Osteocyte (in vitro differentiated cells): ENCODE data around the gene CHMP4A. TPM values are rescaled to one million over a fixed set of nuclear protein-coding genes. Genes with fewer than 3 reads are reported as not detected.

Source experiments
- DNase-seq: peaks from one replicate; pipeline ENCODE4 v3.0.0; 2021; ENCODE audit warnings: mixed read lengths; ENCODE audit not compliant: unreplicated experiment; ENCODE audit errors: extremely low spot score
- H3K27ac Mint-ChIP-seq: one replicate; pipeline ENCODE4 v1.8.0; 2021; ENCODE audit warnings: mild to moderate bottlenecking, mixed read lengths; ENCODE audit not compliant: unreplicated experiment
- H3K27me3 Mint-ChIP-seq: one replicate; pipeline ENCODE4 v1.8.0; 2021; ENCODE audit warnings: mixed read lengths; ENCODE audit not compliant: unreplicated experiment
- H3K36me3 Mint-ChIP-seq: one replicate; pipeline ENCODE4 v1.8.0; 2021; ENCODE audit warnings: mixed read lengths; ENCODE audit not compliant: unreplicated experiment
- H3K4me1 Mint-ChIP-seq: one replicate; pipeline ENCODE4 v1.8.0; 2021; ENCODE audit warnings: mixed read lengths; ENCODE audit not compliant: unreplicated experiment
- H3K4me3 Mint-ChIP-seq: one replicate; pipeline ENCODE4 v1.8.0; 2021; ENCODE audit warnings: mild to moderate bottlenecking, moderate library complexity, mixed read lengths; ENCODE audit not compliant: unreplicated experiment
- H3K9me3 Mint-ChIP-seq: one replicate; pipeline ENCODE4 v1.8.0; 2021; ENCODE audit warnings: mixed read lengths; ENCODE audit not compliant: unreplicated experiment
- total RNA-seq: library from RNA; stranded (reverse); gene quantifications from 2 replicates; pipeline ENCODE4 v1.2.1, GENCODE V29; 2021
- TF ChIP-seq, protein P1 (sequence below): fragments of 200-600 bp; sonication (generic); IDR thresholded peaks from 2 replicates; pipeline ENCODE4 v1.5.0; 2021; ENCODE audit warnings: antibody characterized with exemption, mild to moderate bottlenecking, moderate library complexity

CHMP4A gene
- total RNA-seq, 1 donor from 2014 or later: 38.1 TPM

DNA sequence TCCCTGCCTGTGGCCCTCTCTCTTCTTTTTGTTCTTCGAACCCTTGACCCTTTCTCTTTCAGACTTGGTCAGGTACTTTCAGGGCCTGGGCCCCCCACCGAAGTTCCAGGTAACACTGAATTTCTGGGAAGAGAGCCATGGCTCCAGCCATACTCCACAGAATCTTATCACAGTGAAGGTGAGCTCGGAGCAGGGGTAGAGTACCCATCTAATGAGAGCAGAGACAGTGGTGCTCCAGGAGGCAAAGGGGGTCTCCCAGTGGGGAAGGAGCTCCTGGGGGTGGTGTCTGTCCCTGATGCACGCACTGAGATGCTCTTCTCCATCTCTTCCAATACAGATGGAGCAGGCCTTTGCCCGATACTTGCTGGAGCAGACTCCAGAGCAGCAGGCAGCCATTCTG is 47.5 kb downstream of the CHMP4A start:
- Mint-ChIP-seq H3K27me3 (no peaks in the 10 kb centered on the region), H3K4me1 (peaks cover 23% of the 10 kb centered on the region), H3K9me3 (no peaks in the 10 kb centered on the region), H3K4me3 (no peak overlapping the region), H3K27ac (no peak overlapping the region), H3K36me3 (peaks cover 50% of the 10 kb centered on the region)
- TF ChIP-seq, protein P1, sequence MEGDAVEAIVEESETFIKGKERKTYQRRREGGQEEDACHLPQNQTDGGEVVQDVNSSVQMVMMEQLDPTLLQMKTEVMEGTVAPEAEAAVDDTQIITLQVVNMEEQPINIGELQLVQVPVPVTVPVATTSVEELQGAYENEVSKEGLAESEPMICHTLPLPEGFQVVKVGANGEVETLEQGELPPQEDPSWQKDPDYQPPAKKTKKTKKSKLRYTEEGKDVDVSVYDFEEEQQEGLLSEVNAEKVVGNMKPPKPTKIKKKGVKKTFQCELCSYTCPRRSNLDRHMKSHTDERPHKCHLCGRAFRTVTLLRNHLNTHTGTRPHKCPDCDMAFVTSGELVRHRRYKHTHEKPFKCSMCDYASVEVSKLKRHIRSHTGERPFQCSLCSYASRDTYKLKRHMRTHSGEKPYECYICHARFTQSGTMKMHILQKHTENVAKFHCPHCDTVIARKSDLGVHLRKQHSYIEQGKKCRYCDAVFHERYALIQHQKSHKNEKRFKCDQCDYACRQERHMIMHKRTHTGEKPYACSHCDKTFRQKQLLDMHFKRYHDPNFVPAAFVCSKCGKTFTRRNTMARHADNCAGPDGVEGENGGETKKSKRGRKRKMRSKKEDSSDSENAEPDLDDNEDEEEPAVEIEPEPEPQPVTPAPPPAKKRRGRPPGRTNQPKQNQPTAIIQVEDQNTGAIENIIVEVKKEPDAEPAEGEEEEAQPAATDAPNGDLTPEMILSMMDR: no peak
- DNase-seq: no peak

DNA sequence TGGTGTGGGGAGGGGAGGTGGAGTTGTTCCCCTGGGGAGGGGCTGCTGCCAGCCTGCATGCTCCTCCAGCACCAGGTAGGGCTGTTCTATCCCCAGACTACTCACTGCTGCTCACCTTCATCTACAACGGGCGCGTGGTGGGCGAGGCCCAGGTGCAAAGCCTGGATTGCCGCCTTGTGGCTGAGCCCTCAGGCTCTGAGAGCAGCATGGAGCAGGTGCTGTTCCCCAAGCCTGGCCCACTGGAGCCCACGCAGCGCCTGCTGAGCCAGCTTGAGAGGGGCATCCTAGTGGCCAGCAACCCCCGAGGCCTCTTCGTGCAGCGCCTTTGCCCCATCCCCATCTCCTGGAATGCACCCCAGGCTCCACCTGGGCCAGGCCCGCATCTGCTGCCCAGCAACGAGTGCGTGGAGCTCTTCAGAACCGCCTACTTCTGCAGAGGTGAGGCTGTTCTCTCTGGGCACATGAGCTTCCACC is 48.7 kb downstream of the CHMP4A start:
- H3K4me3 Mint-ChIP-seq: no peak overlapping the region
- no peak for DNase-seq
- H3K4me1 Mint-ChIP-seq: peaks cover 25% of the 10 kb centered on the region
- H3K27ac Mint-ChIP-seq: no peak overlapping the region
- H3K27me3 Mint-ChIP-seq: no peaks in the 10 kb centered on the region
- no peaks in the 10 kb centered on the region for H3K9me3 Mint-ChIP-seq
- peaks cover 45% of the 10 kb centered on the region for H3K36me3 Mint-ChIP-seq
- TF ChIP-seq, protein P1: no peak

DNA sequence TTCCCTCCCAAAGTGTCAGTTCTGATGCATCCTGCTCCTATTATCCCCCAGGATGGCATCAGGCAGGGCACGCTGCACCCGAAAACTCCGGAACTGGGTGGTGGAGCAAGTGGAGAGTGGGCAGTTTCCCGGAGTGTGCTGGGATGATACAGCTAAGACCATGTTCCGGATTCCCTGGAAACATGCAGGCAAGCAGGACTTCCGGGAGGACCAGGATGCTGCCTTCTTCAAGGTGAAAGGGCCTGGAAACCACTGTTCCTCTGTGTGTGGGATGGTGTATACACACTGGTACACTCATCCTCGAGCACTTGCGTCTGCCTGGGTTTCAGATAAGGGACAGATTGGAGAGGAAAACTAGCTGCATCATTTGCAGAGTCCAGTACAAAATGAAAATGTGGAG is 51.2 kb downstream of the CHMP4A start:
- Mint-ChIP-seq H3K27ac (peak overlapping the region; percentile 93), H3K36me3 (peaks cover 41% of the 10 kb centered on the region), H3K4me3 (peak overlapping the region; percentile 96), H3K9me3 (no peaks in the 10 kb centered on the region), H3K4me1 (peaks cover 25% of the 10 kb centered on the region), H3K27me3 (no peaks in the 10 kb centered on the region)
- DNase-seq: no peak
- TF ChIP-seq, protein P1: no peak

DNA sequence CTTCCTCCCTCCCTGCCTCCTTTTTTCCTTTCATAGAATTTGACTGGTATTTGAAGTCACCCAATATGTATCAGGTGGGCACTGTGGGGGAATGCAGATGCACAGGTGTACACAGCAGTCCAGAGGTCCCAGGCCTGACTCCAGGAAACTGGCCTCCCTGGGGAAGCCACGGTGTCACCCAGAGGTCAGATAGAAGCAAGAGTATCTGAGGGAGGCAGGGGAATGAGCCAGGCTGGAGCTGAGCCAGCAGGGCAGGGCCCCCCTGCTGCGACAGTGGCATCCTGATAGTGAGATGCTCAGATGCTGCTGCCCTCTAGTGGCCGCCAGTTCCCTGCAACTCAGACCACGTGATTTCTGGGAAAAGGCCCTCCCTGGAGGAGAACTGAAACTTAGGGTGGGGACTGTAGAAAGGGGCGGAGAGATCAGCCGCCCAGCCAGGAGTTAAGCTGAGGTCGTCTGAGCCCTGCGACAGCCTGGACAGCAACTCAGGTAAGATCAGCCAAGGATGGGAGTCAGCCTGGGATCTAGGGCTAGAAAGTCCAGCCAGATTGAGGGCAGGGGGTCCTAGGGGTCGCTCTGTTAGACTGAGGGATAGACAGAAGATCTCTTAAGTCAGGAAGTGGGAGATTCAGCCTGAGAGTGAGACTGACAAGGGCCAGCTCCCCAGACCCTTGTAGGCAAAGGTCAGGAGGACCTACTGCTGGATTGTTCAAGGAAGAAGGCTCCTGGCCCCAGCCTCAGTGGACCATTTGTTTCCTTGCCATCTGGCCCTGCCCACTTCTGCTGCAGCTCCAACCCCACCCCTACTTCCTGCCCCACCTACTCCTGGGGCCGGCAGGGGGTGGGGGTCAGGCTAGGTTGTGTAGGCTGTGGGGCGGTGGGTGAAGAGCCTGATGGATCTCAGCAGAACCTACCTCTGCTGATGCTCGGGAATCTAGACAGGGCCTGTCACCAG is 52.2 kb downstream of the CHMP4A start, which contains the start of gene IRF9:
Gene IRF9, plus strand, starts transcription at position 416 of the 955 bp plus-strand sequence. CDS start 880 bp downstream, outside the sequence.
- Mint-ChIP-seq H3K36me3 (peaks cover 41% of the 10 kb centered on the region), H3K4me1 (peaks cover 25% of the 10 kb centered on the region), H3K4me3 (peak within 1 kb of the TSS; percentile 96), H3K27me3 (no peaks in the 10 kb centered on the region), H3K27ac (peak within 1 kb of the TSS; percentile 93), H3K9me3 (no peaks in the 10 kb centered on the region)
- TF ChIP-seq, protein P1: peak; percentile 94
- DNase-seq: peak; percentile 98

DNA sequence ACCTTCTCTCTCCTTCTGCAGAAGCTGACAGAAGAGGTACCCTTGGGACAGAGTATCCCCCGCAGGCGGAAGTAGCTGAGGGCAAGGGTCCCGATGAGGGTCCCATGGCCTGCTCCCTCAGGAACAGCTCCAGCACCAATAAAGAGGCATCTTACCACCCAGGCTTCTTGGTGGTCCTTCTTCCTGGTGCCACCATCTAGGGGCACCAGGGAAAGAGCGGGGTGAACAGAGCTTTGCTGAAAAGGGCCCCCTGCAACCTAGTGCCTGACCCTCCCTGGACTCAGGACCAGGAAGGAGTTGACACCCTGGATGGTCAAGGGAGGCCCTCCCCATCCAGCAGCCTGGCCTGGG is 52.8 kb downstream of the CHMP4A start:
- no peak for DNase-seq
- peak overlapping the region; percentile 96 for H3K4me3 Mint-ChIP-seq
- peaks cover 41% of the 10 kb centered on the region for H3K36me3 Mint-ChIP-seq
- no peaks in the 10 kb centered on the region for H3K9me3 Mint-ChIP-seq
- peak overlapping the region; percentile 20 for H3K27ac Mint-ChIP-seq
- H3K27me3 Mint-ChIP-seq: no peaks in the 10 kb centered on the region
- TF ChIP-seq, protein P1: no peak
- peaks cover 25% of the 10 kb centered on the region for H3K4me1 Mint-ChIP-seq
